RWPE1 (cell line): Measurements from ENCODE around the gene PGM1.

Experiments
- CTCF ChIA-PET: fragments of 350-600 bp; sonication (Branson Sonifier 250); formaldehyde crosslinking; extraction: SDS; loops from one replicate; lab custom pipeline; 2021; lab: Yijun Ruan, JAX
- POLR2A ChIA-PET: fragments of 400-600 bp; formaldehyde crosslinking; extraction: SDS; loops from one replicate; lab custom pipeline; 2020; ENCODE audit warnings: antibody characterized with exemption; ENCODE audit not compliant: low non-redundant PET; lab: Yijun Ruan, JAX
- DNase-seq: peaks from one replicate; pipeline ENCODE4 v3.0.0; 2012; ENCODE audit warnings: low spot score
- H3K27ac ChIP-seq: fragments of 450-650 bp; 2 replicates; pipeline ENCODE4 v1.5.1; 2017
- CTCF ChIP-seq: fragments of 450-650 bp; conservative IDR thresholded peaks from 2 replicates; pipeline ENCODE4 v1.5.1; 2017; ENCODE audit warnings: low read depth, mild to moderate bottlenecking

PGM1 gene

GRCh38 chr1:63623952-63624351 lies 30.7 kb downstream of the PGM1 start:
- CTCF ChIA-PET: no interaction called here
- POLR2A ChIA-PET: no interaction called here
- DNase-seq: no peak
- no peak overlapping the region for H3K27ac ChIP-seq
- no peak for TF ChIP-seq CTCF

DNA sequence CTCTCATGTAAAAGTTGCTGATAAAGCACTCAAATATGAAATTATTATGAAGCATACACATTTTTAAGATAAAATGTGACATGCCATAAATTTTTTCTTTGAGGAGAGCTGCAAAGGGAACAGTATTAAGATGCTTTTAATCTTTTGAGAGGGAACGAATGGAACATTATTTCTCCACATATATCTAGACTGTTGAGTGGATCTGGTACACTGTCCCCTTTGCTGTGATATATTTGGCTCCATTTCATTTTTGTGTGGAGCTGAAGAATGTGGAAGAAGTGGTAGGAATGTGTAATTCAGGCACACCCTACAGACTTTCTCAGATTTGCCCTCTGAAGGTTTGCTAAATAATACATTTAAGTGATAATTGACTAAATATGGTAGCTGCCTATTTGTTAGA lies 31.7 kb downstream of the PGM1 start:
- peak; percentile 8 for DNase-seq
- CTCF ChIA-PET: interaction anchor here (0.6 to 0.7 kb wide), 2 partner anchors 608 to 616 kb away, joined by 3 read pairs; no protein-coding TSS in a partner anchor
- no peak overlapping the region for H3K27ac ChIP-seq
- no peak for TF ChIP-seq CTCF
- POLR2A ChIA-PET: no interaction called here

DNA sequence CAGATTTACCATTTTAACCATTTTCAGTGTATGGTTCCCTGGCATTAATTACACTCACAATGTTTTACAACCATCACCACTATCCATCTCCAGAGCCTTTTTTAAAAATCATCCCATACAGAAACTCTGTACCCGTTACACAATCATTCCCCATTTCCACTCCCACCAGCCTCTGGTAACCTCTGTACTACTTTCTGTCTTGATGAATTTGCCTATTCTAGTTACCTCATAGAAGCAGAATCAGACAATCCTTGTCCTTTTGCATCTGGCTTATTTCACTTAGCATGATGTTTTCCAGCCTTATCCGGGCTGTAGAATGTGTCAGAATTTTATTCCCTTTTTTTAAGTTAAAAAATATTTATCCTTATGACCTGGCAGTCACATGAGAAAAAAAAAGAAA lies 33.0 kb downstream of the PGM1 start:
- POLR2A ChIA-PET: no interaction called here
- CTCF ChIA-PET: no interaction called here
- no peak for DNase-seq
- TF ChIP-seq CTCF: no peak
- H3K27ac ChIP-seq: no peak overlapping the region

DNA sequence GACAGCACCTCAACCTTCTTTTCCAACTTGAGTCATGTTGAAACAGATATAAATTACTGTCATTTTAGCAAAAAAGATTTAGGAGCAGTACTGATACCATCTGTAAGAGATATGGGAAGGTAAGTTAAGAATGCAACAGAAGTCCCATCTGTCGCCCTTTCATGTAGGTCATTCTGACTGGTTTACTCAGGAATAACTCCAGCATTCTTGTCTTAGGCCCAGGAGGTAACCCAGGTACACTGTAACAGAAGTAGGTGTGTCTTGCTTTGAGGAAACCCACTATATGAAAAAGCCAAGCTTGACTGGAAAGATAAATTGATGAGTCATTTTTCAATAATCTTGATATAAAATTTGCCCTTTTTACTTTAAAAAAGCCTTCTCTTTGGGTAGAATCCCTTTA lies 35.4 kb downstream of the PGM1 start:
- ChIA-PET CTCF (interaction anchor here (0.6 to 1.3 kb wide), 3 partner anchors 32 to 588 kb away, joined by 4 to 6 read pairs (median 4); no protein-coding TSS in a partner anchor), POLR2A (no interaction called here)
- no peak overlapping the region for H3K27ac ChIP-seq
- DNase-seq: peak; percentile 12
- no peak for TF ChIP-seq CTCF

DNA sequence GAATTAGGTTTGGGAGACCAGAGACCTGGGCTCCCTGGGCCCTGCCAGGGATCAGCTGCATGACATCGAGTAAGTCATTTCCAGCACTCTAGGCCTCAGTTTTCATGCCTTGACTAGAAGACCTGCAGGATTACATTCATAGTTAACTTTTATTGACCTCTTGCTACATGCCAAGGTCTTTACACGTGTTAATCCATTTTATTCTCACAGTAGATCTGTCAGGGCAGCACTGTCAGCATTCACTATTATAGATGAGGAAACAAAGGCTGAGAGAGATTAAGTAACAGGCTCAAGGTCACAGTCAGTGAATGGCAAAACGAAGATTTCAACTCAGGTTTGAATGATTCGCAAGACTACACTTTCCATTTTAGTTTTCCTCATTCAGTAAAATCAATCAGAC lies 37.0 kb downstream of the PGM1 start:
- ChIA-PET CTCF (interaction anchor here (0.7 kb wide), 1 partner anchor 12 kb away, joined by 3 read pairs; no protein-coding TSS in a partner anchor), POLR2A (no interaction called here)

GRCh38 chr1:63630666-63631065 lies 37.5 kb downstream of the PGM1 start:
- peak; percentile 46 for DNase-seq
- ChIA-PET CTCF (no interaction called here), POLR2A (no interaction called here)
- TF ChIP-seq CTCF: no peak
- H3K27ac ChIP-seq: no peak overlapping the region

More for the DNA sequence above, 37.0 kb downstream of the PGM1 start:
- no peak overlapping the region for H3K27ac ChIP-seq
- TF ChIP-seq CTCF: no peak
- DNase-seq: peak; percentile 44
